Hepatocyte (in vitro differentiated cells): ENCODE results near the gene XBP1. TPM values are rescaled to one million over a fixed set of nuclear protein-coding genes. Genes with fewer than 3 reads are reported as not detected.

Experiments
- DNase-seq: peaks from one replicate; pipeline ENCODE4 v3.0.0-alpha.2; 2016; ENCODE audit warnings: low spot score
- H2AFZ ChIP-seq: fragments of 200-600 bp; sonication (generic); 2 replicates; pipeline ENCODE4 v1.6.0; 2016; ENCODE audit warnings: antibody characterized with exemption, mild to moderate bottlenecking
- H3K27ac ChIP-seq: fragments of 200-600 bp; sonication (generic); 2 replicates; pipeline ENCODE4 v1.5.1; 2016; ENCODE audit warnings: mild to moderate bottlenecking
- H3K27me3 ChIP-seq: fragments of 200-600 bp; sonication (generic); 2 replicates; pipeline ENCODE4 v1.6.1; 2016
- H3K36me3 ChIP-seq: fragments of 200-600 bp; sonication (generic); replicated peaks from 2 replicates; pipeline ENCODE4 v1.5.1; 2016; ENCODE audit warnings: low read depth; ENCODE audit not compliant: insufficient read depth
- H3K4me1 ChIP-seq: fragments of 200-600 bp; sonication (generic); 2 replicates; pipeline ENCODE4 v1.5.1; 2016; ENCODE audit warnings: mild to moderate bottlenecking, moderate library complexity; ENCODE audit not compliant: insufficient read depth
- H3K4me2 ChIP-seq: fragments of 200-600 bp; sonication (generic); 2 replicates; pipeline ENCODE4 v1.6.0; 2016
- H3K4me3 ChIP-seq: fragments of 200-600 bp; sonication (generic); 2 replicates; pipeline ENCODE4 v1.5.1; 2016; ENCODE audit warnings: mild to moderate bottlenecking
- H3K79me2 ChIP-seq: fragments of 200-600 bp; sonication (generic); 2 replicates; pipeline ENCODE4 v1.6.0; 2017; ENCODE audit warnings: mild to moderate bottlenecking
- H3K9me2 ChIP-seq: fragments of 200-600 bp; sonication (generic); replicated peaks from 2 replicates; pipeline ENCODE4 v1.6.0; 2017; ENCODE audit warnings: mild to moderate bottlenecking; ENCODE audit not compliant: insufficient read depth
- H3K9me3 ChIP-seq: fragments of 200-600 bp; sonication (generic); 2 replicates; pipeline ENCODE4 v1.5.1; 2016; ENCODE audit warnings: low read depth, mild to moderate bottlenecking
- H4K20me1 ChIP-seq: fragments of 200-600 bp; sonication (generic); 2 replicates; pipeline ENCODE4 v1.6.0; 2016; ENCODE audit warnings: mild to moderate bottlenecking; ENCODE audit not compliant: insufficient read depth, poor library complexity, severe bottlenecking
- CTCF ChIP-seq: fragments of 200-600 bp; sonication (generic); IDR thresholded peaks from 2 replicates; pipeline ENCODE4 v1.5.1; 2016; ENCODE audit warnings: antibody characterized with exemption, mild to moderate bottlenecking; ENCODE audit not compliant: poor library complexity
- EZH2 ChIP-seq: fragments of 200-600 bp; sonication (generic); IDR thresholded peaks from 2 replicates; pipeline ENCODE4 v1.6.1; 2016; ENCODE audit warnings: antibody characterized with exemption, mild to moderate bottlenecking, borderline replicate concordance
- EZH2phosphoT487 ChIP-seq: fragments of 200-600 bp; sonication (generic); IDR thresholded peaks from one replicate; pipeline ENCODE4 v1.6.1; 2018; ENCODE audit warnings: antibody characterized with exemption, mild to moderate bottlenecking, low read depth, moderate library complexity; ENCODE audit not compliant: unreplicated experiment, severe bottlenecking
- WGBS: methylation state at CpG from one replicate; pipeline ENCODE4 v1.1.6; 2016; ENCODE audit warnings: low lambda C conversion rate; ENCODE audit errors: missing lambda C conversion rate; 5-methylcytosine and 5-hydroxymethylcytosine counted together
- polyA plus RNA-seq: library from polyadenylated mRNA; unstranded; fragments of >200 nt; fragmentation: Nextera tagmentation; extraction: Ambion mirVana; gene quantifications from 2 replicates; pipeline ENCODE4 v1.2.1, GENCODE V29; 2016
- total RNA-seq: library from RNA; depleted of rRNA; stranded (reverse); fragments of >200 nt; gene quantifications from 2 replicates; pipeline ENCODE4 v1.2.3, GENCODE V29; 2014

Gene XBP1
- total and polyA plus RNA-seq, 2 experiments from 2014 or later = 351 to 376 TPM

GRCh38 chr22:28821452-28821851 lies 21.1 kb upstream of the XBP1 start:
- Histone ChIP-seq H3K79me2 (no peaks in the 10 kb centered on the region), H3K27me3 (no peaks in the 10 kb centered on the region), H3K9me2 (no peaks in the 10 kb centered on the region), H2AFZ (no peak overlapping the region), H3K9me3 (no peaks in the 10 kb centered on the region), H4K20me1 (no peaks in the 10 kb centered on the region), H3K27ac (no peak overlapping the region), H3K36me3 (no peaks in the 10 kb centered on the region), H3K4me3 (no peak overlapping the region), H3K4me1 (peaks cover 35% of the 10 kb centered on the region), H3K4me2 (no peak overlapping the region)
- WGBS = 79% methylated on average over 1 of the region's 1 CpG
- no peak for DNase-seq
- TF ChIP-seq EZH2phosphoT487 = no peak
- no peak for TF ChIP-seq EZH2
- TF ChIP-seq CTCF = no peak

GRCh38 chr22:28820885-28821284 lies 20.5 kb upstream of the XBP1 start:
- TF ChIP-seq CTCF = no peak
- no peak for TF ChIP-seq EZH2phosphoT487
- TF ChIP-seq EZH2 = no peak
- 88% methylated on average over 2 of the region's 2 CpGs for WGBS
- Histone ChIP-seq H3K27ac (no peak overlapping the region), H3K4me3 (no peak overlapping the region), H3K4me2 (no peak overlapping the region), H2AFZ (no peak overlapping the region), H3K36me3 (no peaks in the 10 kb centered on the region), H3K4me1 (peaks cover 35% of the 10 kb centered on the region), H3K27me3 (no peaks in the 10 kb centered on the region), H3K9me2 (no peaks in the 10 kb centered on the region), H4K20me1 (no peaks in the 10 kb centered on the region), H3K9me3 (no peaks in the 10 kb centered on the region), H3K79me2 (no peaks in the 10 kb centered on the region)
- DNase-seq = no peak

- Histone ChIP-seq H2AFZ (no peak overlapping the region), H3K9me3 (no peaks in the 10 kb centered on the region), H3K36me3 (no peaks in the 10 kb centered on the region), H3K27me3 (no peaks in the 10 kb centered on the region), H3K79me2 (no peaks in the 10 kb centered on the region), H3K4me3 (no peak overlapping the region), H3K4me1 (peaks cover 40% of the 10 kb centered on the region), H3K9me2 (no peaks in the 10 kb centered on the region), H3K4me2 (peak overlapping the region; percentile 48), H3K27ac (peak overlapping the region; percentile 91), H4K20me1 (no peaks in the 10 kb centered on the region)
- DNase-seq = peak; percentile 71
- TF ChIP-seq EZH2 (no peak), EZH2phosphoT487 (no peak), CTCF (no peak)
- 54% methylated on average over 5 of the region's 5 CpGs for WGBS
Measured at GRCh38 chr22:28819253-28820096, 19.1 kb upstream of the XBP1 start.
